Liver (tissue), 3 donors: ENCODE measurements around the gene IP6K1.

ENCODE experiments used
- CTCF ChIP-seq: fragments of 150-350 bp; IDR thresholded peaks from 2 replicates; pipeline ENCODE4 v1.5.1; 2017; ENCODE audit warnings: improper control_type of control experiment, low read depth, low read length; ENCODE audit not compliant: missing input control
- RAD21 ChIP-seq, 2 donors: IDR thresholded peaks; 2 replicates each; pipeline ENCODE4 v1.6.1; 2016; ENCODE audit warnings: antibody characterized with exemption in 2 of 2, mild to moderate bottlenecking in 2 of 2
- donor health status: healthy.
- donor health status: healthy.

- TF ChIP-seq CTCF: no peak
- TF ChIP-seq RAD21 (IDR thresholded peaks at IDR 0.05): peak in 1 of 2 donors; percentile 14
Measured at GRCh38 chr3:49738067-49738713, 48.2 kb downstream of the IP6K1 start.
